IPS-20b (cell line): ENCODE data around the gene CDCA4.

Experiments
- H3K27ac ChIP-seq: one replicate; pipeline ENCODE4 v1.5.1; 2013; ENCODE audit warnings: low read length
- H3K27me3 ChIP-seq: 2 replicates; pipeline ENCODE4 v1.6.1; 2013; ENCODE audit warnings: mild to moderate bottlenecking, low read length, inconsistent platforms; ENCODE audit not compliant: insufficient read depth
- H3K36me3 ChIP-seq: 2 replicates; pipeline ENCODE4 v1.6.1; 2013; ENCODE audit warnings: low read depth, mild to moderate bottlenecking, inconsistent platforms, low read length, moderate library complexity; ENCODE audit not compliant: insufficient read depth
- H3K4me1 ChIP-seq: 2 replicates; pipeline ENCODE4 v1.6.1; 2013; ENCODE audit warnings: mild to moderate bottlenecking, control low read depth, inconsistent platforms, low read length, moderate library complexity; ENCODE audit not compliant: insufficient read depth
- H3K4me3 ChIP-seq: 2 replicates; pipeline ENCODE4 v1.5.1; 2013; ENCODE audit warnings: mild to moderate bottlenecking, low read length, inconsistent platforms
- H3K9ac ChIP-seq: 2 replicates; pipeline ENCODE4 v1.6.1; 2013; ENCODE audit warnings: low read depth, mild to moderate bottlenecking, inconsistent platforms, low read length, moderate library complexity
- H3K9me3 ChIP-seq: 2 replicates; pipeline ENCODE4 v1.6.1; 2013; ENCODE audit warnings: mild to moderate bottlenecking, low read depth, low read length, inconsistent platforms; ENCODE audit not compliant: insufficient read depth

Gene CDCA4

GRCh38 chr14:105055334-105055733, 34.5 kb upstream of the CDCA4 start:
- Histone ChIP-seq H3K4me3 (no peak overlapping the region), H3K9me3 (no peaks in the 10 kb centered on the region), H3K36me3 (no peaks in the 10 kb centered on the region), H3K4me1 (no peaks in the 10 kb centered on the region; the same call in 1 of the 2 replicates), H3K9ac (no peak overlapping the region), H3K27ac (no peak overlapping the region), H3K27me3 (peaks cover 22% of the 10 kb centered on the region)

GRCh38 chr14:105053996-105054395, 33.1 kb upstream of the CDCA4 start:
- no peaks in the 10 kb centered on the region for H3K9me3 ChIP-seq
- no peak overlapping the region for H3K27ac ChIP-seq
- H3K9ac ChIP-seq, result no peak overlapping the region
- no peak overlapping the region for H3K4me3 ChIP-seq
- peaks cover 22% of the 10 kb centered on the region for H3K27me3 ChIP-seq
- H3K36me3 ChIP-seq, result no peaks in the 10 kb centered on the region
- H3K4me1 ChIP-seq, result no peaks in the 10 kb centered on the region; the same call in 1 of the 2 replicates

- Histone ChIP-seq H3K27ac (no peak overlapping the region), H3K36me3 (no peaks in the 10 kb centered on the region), H3K9ac (no peak overlapping the region), H3K4me1 (no peaks in the 10 kb centered on the region; the same call in 1 of the 2 replicates), H3K9me3 (no peaks in the 10 kb centered on the region), H3K27me3 (peaks cover 22% of the 10 kb centered on the region), H3K4me3 (no peak overlapping the region)
These were observed 32.5 kb upstream of the CDCA4 start for GRCh38 chr14:105053421-105053820.

GRCh38 chr14:105052110-105052458, 31.2 kb upstream of the CDCA4 start:
- Histone ChIP-seq H3K9ac (no peak overlapping the region), H3K27ac (no peak overlapping the region), H3K36me3 (no peaks in the 10 kb centered on the region), H3K27me3 (peaks cover 22% of the 10 kb centered on the region), H3K4me1 (no peaks in the 10 kb centered on the region; the same call in 1 of the 2 replicates), H3K9me3 (no peaks in the 10 kb centered on the region), H3K4me3 (no peak overlapping the region)

GRCh38 chr14:105051182-105052109, 30.6 kb upstream of the CDCA4 start:
- H3K27me3 ChIP-seq, result peaks cover 15% of the 10 kb centered on the region
- H3K4me3 ChIP-seq, result no peak overlapping the region
- H3K36me3 ChIP-seq, result no peaks in the 10 kb centered on the region
- no peaks in the 10 kb centered on the region; the same call in 1 of the 2 replicates for H3K4me1 ChIP-seq
- no peak overlapping the region for H3K27ac ChIP-seq
- no peaks in the 10 kb centered on the region for H3K9me3 ChIP-seq
- H3K9ac ChIP-seq, result no peak overlapping the region

GRCh38 chr14:105050551-105050897, 29.6 kb upstream of the CDCA4 start:
- Histone ChIP-seq H3K9me3 (no peaks in the 10 kb centered on the region), H3K4me3 (no peak overlapping the region), H3K9ac (no peak overlapping the region), H3K36me3 (no peaks in the 10 kb centered on the region), H3K27ac (no peak overlapping the region), H3K27me3 (peaks cover 6% of the 10 kb centered on the region; the same call in 1 of the 2 replicates), H3K4me1 (no peaks in the 10 kb centered on the region)

GRCh38 chr14:105049753-105050550, 29.1 kb upstream of the CDCA4 start:
- Histone ChIP-seq H3K9me3 (no peaks in the 10 kb centered on the region), H3K4me1 (no peaks in the 10 kb centered on the region), H3K27me3 (peaks cover 6% of the 10 kb centered on the region), H3K36me3 (no peaks in the 10 kb centered on the region), H3K9ac (no peak overlapping the region), H3K27ac (no peak overlapping the region), H3K4me3 (no peak overlapping the region)

- Histone ChIP-seq H3K36me3 (no peaks in the 10 kb centered on the region), H3K27ac (no peak overlapping the region), H3K9me3 (no peaks in the 10 kb centered on the region), H3K27me3 (peaks cover 22% of the 10 kb centered on the region), H3K9ac (no peak overlapping the region), H3K4me3 (no peak overlapping the region), H3K4me1 (no peaks in the 10 kb centered on the region)
These were observed 26.6 kb upstream of the CDCA4 start for GRCh38 chr14:105047283-105048016.

GRCh38 chr14:105046891-105047282, 26.0 kb upstream of the CDCA4 start:
- Histone ChIP-seq H3K27ac (no peak overlapping the region), H3K27me3 (peaks cover 22% of the 10 kb centered on the region), H3K36me3 (no peaks in the 10 kb centered on the region)

GRCh38 chr14:105045710-105046326, 24.9 kb upstream of the CDCA4 start:
- H3K9me3 ChIP-seq, result no peaks in the 10 kb centered on the region
- H3K4me3 ChIP-seq, result no peak overlapping the region
- no peaks in the 10 kb centered on the region for H3K4me1 ChIP-seq
- no peak overlapping the region for H3K27ac ChIP-seq
- H3K36me3 ChIP-seq, result no peaks in the 10 kb centered on the region
- H3K27me3 ChIP-seq, result peaks cover 22% of the 10 kb centered on the region
- no peak overlapping the region for H3K9ac ChIP-seq

More at GRCh38 chr14:105046891-105047282, 26.0 kb upstream of the CDCA4 start:
- H3K9me3 ChIP-seq, result no peaks in the 10 kb centered on the region
- no peak overlapping the region for H3K9ac ChIP-seq
- no peak overlapping the region for H3K4me3 ChIP-seq
- no peaks in the 10 kb centered on the region for H3K4me1 ChIP-seq

- Histone ChIP-seq H3K36me3 (no peaks in the 10 kb centered on the region), H3K27me3 (peaks cover 22% of the 10 kb centered on the region), H3K27ac (no peak overlapping the region), H3K4me3 (no peak overlapping the region), H3K9ac (no peak overlapping the region), H3K4me1 (no peaks in the 10 kb centered on the region), H3K9me3 (no peaks in the 10 kb centered on the region)
These were observed 22.8 kb upstream of the CDCA4 start for GRCh38 chr14:105043641-105044040.
